CD14-positive monocyte (primary cell): ENCODE measurements around the gene SCUBE1. TPM values are rescaled to one million over a fixed set of nuclear protein-coding genes. Genes with fewer than 3 reads are reported as not detected.

Source experiments
- DNase-seq, 3 donors: peaks; one replicate each; pipeline ENCODE4 v3.0.0-alpha.2; 2011 to 2022
- H2AFZ ChIP-seq: 2 replicates; pipeline ENCODE4 v1.6.0; 2012; ENCODE audit warnings: mild to moderate bottlenecking, low read depth, low read length, inconsistent platforms; ENCODE audit not compliant: insufficient read depth, poor library complexity, severe bottlenecking
- H3K27ac ChIP-seq, 2 donors: 1 replicate in 1 of 2; 2 replicates in 1 of 2; pipeline ENCODE4 v1.5.1; 2012 to 2013; ENCODE audit warnings: low read length in 2 of 2, control low read depth in 1 of 2, inconsistent platforms in 1 of 2, low read depth in 1 of 2, mild to moderate bottlenecking in 1 of 2
- H3K27me3 ChIP-seq, 2 donors: one replicate each; pipeline versions ENCODE4 v1.6.0 to v1.6.1; 2011 to 2013; ENCODE audit warnings: low read length in 2 of 2; ENCODE audit not compliant: control insufficient read depth in 2 of 2, insufficient read depth in 2 of 2
- H3K36me3 ChIP-seq, 2 donors: replicated peaks in 1 of 2; 1 replicate in 1 of 2; 2 replicates in 1 of 2; pipeline versions ENCODE4 v1.5.1 to v1.6.1; 2012 to 2013; ENCODE audit warnings: low read length in 2 of 2, control low read depth in 1 of 2, inconsistent platforms in 1 of 2, mild to moderate bottlenecking in 1 of 2; ENCODE audit not compliant: insufficient read depth in 2 of 2, control insufficient read depth in 1 of 2
- H3K4me1 ChIP-seq, 2 donors: 1 replicate in 1 of 2; 2 replicates in 1 of 2; pipeline versions ENCODE4 v1.5.1 to v1.6.1; 2012 to 2013; ENCODE audit warnings: low read length in 2 of 2, control low read depth in 1 of 2, inconsistent platforms in 1 of 2, mild to moderate bottlenecking in 1 of 2, moderate library complexity in 1 of 2; ENCODE audit not compliant: insufficient read depth in 2 of 2, control insufficient read depth in 1 of 2
- H3K4me2 ChIP-seq: replicated peaks from 2 replicates; pipeline ENCODE3; 2012; ENCODE audit warnings: low read length, moderate library complexity, mild to moderate bottlenecking; ENCODE audit not compliant: poor library complexity, severe bottlenecking; ENCODE audit errors: extremely low read depth
- H3K4me3 ChIP-seq, 3 experiments: fragments of 200-600 bp in 1 of 3; sonication (generic) in 1 of 3; replicated peaks in 1 of 3; 1 replicate in 2 of 3; 2 replicates in 1 of 3; pipeline ENCODE4 v1.5.1; 2011 to 2013; ENCODE audit warnings: low read length in 3 of 3, mild to moderate bottlenecking in 3 of 3, control low read depth in 2 of 3, low read depth in 2 of 3, inconsistent platforms in 1 of 3, moderate library complexity in 1 of 3
- H3K79me2 ChIP-seq: 2 replicates; pipeline ENCODE4 v1.6.0; 2012; ENCODE audit warnings: mild to moderate bottlenecking, control low read depth, inconsistent platforms, low read length, moderate library complexity; ENCODE audit not compliant: insufficient read depth
- H3K9ac ChIP-seq: 2 replicates; pipeline ENCODE4 v1.6.0; 2017; ENCODE audit warnings: low read length, mild to moderate bottlenecking; ENCODE audit not compliant: insufficient read depth, poor library complexity, severe bottlenecking
- H3K9me3 ChIP-seq, 2 donors: replicated peaks in 1 of 2; 1 replicate in 1 of 2; 2 replicates in 1 of 2; pipeline versions ENCODE4 v1.5.1 to v1.6.1; 2012 to 2013; ENCODE audit warnings: low read length in 2 of 2, control low read depth in 1 of 2; ENCODE audit not compliant: control insufficient read depth in 1 of 2, insufficient read depth in 1 of 2
- H4K20me1 ChIP-seq: 2 replicates; pipeline ENCODE4 v1.6.0; 2012; ENCODE audit warnings: mild to moderate bottlenecking, low read length, control low read depth, moderate library complexity; ENCODE audit not compliant: insufficient read depth
- H3K27ac Mint-ChIP-seq, 7 donors: one replicate each; pipeline ENCODE4 v1.8.0; 2020; ENCODE audit warnings: mild to moderate bottlenecking in 7 of 7, mixed read lengths in 7 of 7, moderate library complexity in 6 of 7, inconsistent platforms in 2 of 7
- H3K27me3 Mint-ChIP-seq, 3 donors: one replicate each; pipeline ENCODE4 v1.8.0; 2021 to 2022; ENCODE audit warnings: low read depth in 3 of 3, mild to moderate bottlenecking in 3 of 3, mixed read lengths in 3 of 3, moderate library complexity in 3 of 3, inconsistent platforms in 1 of 3
- H3K36me3 Mint-ChIP-seq, 2 donors: one replicate each; pipeline ENCODE4 v1.8.0; 2020; ENCODE audit warnings: mixed read lengths in 2 of 2, inconsistent platforms in 1 of 2, mild to moderate bottlenecking in 1 of 2
- H3K4me1 Mint-ChIP-seq: one replicate; pipeline ENCODE4 v1.8.0; 2020; ENCODE audit warnings: mild to moderate bottlenecking, mixed read lengths
- H3K4me3 Mint-ChIP-seq, 2 donors: one replicate each; pipeline ENCODE4 v1.8.0; 2020; ENCODE audit warnings: mild to moderate bottlenecking in 2 of 2, mixed read lengths in 2 of 2, moderate library complexity in 1 of 2
- H3K9me3 Mint-ChIP-seq, 7 donors: one replicate each; pipeline ENCODE4 v1.8.0; 2020 to 2022; ENCODE audit warnings: mixed read lengths in 7 of 7, mild to moderate bottlenecking in 6 of 7, moderate library complexity in 6 of 7, inconsistent platforms in 2 of 7
- WGBS: methylation state at CpG from one replicate; pipeline ENCODE4 v1.1.5; 2013; ENCODE audit warnings: missing lambda C conversion rate; ENCODE audit not compliant: insufficient coverage; 5-methylcytosine and 5-hydroxymethylcytosine counted together
- intact Hi-C, 2 donors: fragments of 100-400 bp; cut with micrococcal nuclease; formaldehyde crosslinking; loops; one replicate each; pipeline versions ENCODE4 v1.15.0 to v1.15.1; 2023
- polyA plus RNA-seq, 3 donors: library from polyadenylated mRNA; depleted of rRNA in 1 of 3; unstranded in 2 of 3; stranded (reverse) in 1 of 3; fragments of 300-500 nt in 2 of 3; fragments of >200 nt in 1 of 3; fragmentation: Illumina TruSeq in 2 of 3; gene quantifications; 1 replicate in 2 of 3; 2 replicates in 1 of 3; pipeline ENCODE4 v1.2.3, GENCODE V29; 2012 to 2021
- TF ChIP-seq, protein P1 (sequence below): fragments of 200-600 bp; IDR thresholded peaks from one replicate; pipeline ENCODE4 v1.8.0; 2022; ENCODE audit warnings: antibody characterized with exemption, mild to moderate bottlenecking

The SCUBE1 gene
- polyA plus RNA-seq, 3 donors: 0.20 to 0.32 (median 0.26) TPM

DNA sequence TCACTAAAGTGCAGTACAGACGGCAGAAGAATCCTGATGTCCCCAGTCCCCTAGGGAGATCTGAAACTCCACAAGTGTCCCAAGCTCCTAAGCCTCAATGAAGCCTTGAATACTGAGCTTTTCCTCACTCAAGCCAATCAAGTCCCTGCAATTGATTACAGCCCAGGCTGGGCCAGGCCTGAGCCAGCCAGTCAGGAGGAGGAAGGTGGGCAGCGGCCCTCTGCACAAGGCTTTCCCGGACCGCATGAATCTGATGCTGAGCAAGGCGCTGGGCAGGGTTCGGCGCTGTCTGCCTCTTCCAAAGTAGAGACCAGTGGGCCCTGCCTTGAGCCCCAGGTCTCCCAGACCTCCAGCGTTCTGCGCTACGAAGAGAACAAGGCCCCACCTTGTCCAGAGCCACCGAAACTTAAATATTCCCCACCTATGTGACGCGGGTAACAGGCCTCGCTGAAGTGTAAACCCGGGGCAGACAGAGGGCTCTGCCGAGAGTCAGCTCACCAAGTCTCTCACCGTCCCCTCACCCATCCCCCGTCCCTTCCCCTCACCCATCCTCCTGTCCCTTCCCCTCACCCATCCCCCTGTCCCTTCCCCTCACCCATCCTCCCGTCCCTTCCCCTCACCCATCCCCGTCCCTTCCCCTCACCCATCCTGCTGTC is 63.2 kb downstream of the SCUBE1 start:
- H3K36me3 Mint-ChIP-seq: no peaks in the 10 kb centered on the region
- Histone ChIP-seq H3K27ac (no peak overlapping the region), H3K79me2 (no peaks in the 10 kb centered on the region), H3K9me3 (no peaks in the 10 kb centered on the region), H3K27me3 (no peaks in the 10 kb centered on the region), H3K4me1 (peaks cover 0 to 9% of the 10 kb centered on the region in 2 donors), H3K36me3 (no peaks in the 10 kb centered on the region), H4K20me1 (no peaks in the 10 kb centered on the region), H3K4me2 (no peak overlapping the region), H3K4me3 (no peak overlapping the region), H2AFZ (no peak overlapping the region), H3K9ac (no peak overlapping the region)
- WGBS: 89% methylated on average over 20 of the region's 20 CpGs
- TF ChIP-seq, protein P1, sequence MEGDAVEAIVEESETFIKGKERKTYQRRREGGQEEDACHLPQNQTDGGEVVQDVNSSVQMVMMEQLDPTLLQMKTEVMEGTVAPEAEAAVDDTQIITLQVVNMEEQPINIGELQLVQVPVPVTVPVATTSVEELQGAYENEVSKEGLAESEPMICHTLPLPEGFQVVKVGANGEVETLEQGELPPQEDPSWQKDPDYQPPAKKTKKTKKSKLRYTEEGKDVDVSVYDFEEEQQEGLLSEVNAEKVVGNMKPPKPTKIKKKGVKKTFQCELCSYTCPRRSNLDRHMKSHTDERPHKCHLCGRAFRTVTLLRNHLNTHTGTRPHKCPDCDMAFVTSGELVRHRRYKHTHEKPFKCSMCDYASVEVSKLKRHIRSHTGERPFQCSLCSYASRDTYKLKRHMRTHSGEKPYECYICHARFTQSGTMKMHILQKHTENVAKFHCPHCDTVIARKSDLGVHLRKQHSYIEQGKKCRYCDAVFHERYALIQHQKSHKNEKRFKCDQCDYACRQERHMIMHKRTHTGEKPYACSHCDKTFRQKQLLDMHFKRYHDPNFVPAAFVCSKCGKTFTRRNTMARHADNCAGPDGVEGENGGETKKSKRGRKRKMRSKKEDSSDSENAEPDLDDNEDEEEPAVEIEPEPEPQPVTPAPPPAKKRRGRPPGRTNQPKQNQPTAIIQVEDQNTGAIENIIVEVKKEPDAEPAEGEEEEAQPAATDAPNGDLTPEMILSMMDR: no peak
- intact Hi-C loops: loop anchor here (5.0 to 10.0 kb wide), 2 partner anchors 65 to 67 kb away; partner anchors contain the start of gene SCUBE1 (in 1 of the 2)
- H3K27me3 Mint-ChIP-seq: peaks cover 2 to 5% (median 5%) of the 10 kb centered on the region in 3 donors
- H3K27ac Mint-ChIP-seq: no peak overlapping the region
- no peak for DNase-seq
- no peak overlapping the region for H3K4me3 Mint-ChIP-seq
- peaks cover 8% of the 10 kb centered on the region for H3K4me1 Mint-ChIP-seq
- H3K9me3 Mint-ChIP-seq: peaks cover 0 to 1% (median 0%) of the 10 kb centered on the region in 7 donors

DNA sequence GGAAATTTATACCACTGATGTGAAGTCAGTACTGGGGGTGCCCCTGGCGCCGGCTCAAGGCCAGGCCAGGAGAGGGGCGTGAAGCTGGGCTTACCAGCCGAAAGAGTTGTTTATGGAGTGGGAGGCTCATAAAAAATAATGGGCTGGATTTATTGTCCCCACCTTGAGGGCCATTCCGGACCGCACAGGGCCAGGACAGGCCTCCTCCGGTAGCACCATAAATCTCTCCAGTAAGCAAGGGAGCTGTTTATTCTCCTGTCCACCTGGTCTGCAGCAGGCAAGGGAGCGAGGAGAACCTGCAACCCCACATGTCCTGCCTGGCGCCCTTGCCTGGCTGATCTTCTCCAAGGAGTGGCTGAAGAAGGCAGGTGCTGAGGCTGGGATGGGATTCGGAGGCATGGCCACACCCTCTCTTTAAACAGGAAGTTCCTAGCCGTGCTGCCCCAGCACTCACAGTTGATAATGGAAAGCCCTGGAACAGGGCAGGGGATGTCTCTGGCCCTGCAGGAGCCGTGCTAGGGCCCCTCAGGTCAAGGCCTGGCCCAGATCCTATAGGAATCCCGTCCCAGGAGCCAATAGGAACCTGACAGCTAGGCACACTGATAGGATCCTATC is 65.1 kb downstream of the SCUBE1 start:
- Mint-ChIP-seq H3K27me3 (peaks cover 2 to 5% (median 5%) of the 10 kb centered on the region in 3 donors), H3K9me3 (peaks cover 0 to 1% (median 0%) of the 10 kb centered on the region in 7 donors), H3K27ac (no peak overlapping the region), H3K4me1 (peaks cover 8% of the 10 kb centered on the region), H3K4me3 (no peak overlapping the region), H3K36me3 (no peaks in the 10 kb centered on the region)
- H3K27ac ChIP-seq: no peak overlapping the region
- no peaks in the 10 kb centered on the region for H3K79me2 ChIP-seq
- H2AFZ ChIP-seq: no peak overlapping the region
- H3K4me2 ChIP-seq: no peak overlapping the region
- H3K27me3 ChIP-seq: no peaks in the 10 kb centered on the region
- H3K4me3 ChIP-seq: no peak overlapping the region
- no peaks in the 10 kb centered on the region for H3K9me3 ChIP-seq
- TF ChIP-seq, protein P1: no peak
- H3K36me3 ChIP-seq: no peaks in the 10 kb centered on the region
- intact Hi-C loops: loop anchor here (5.0 to 10.0 kb wide), 2 partner anchors 67 to 69 kb away; partner anchors contain the start of gene SCUBE1 (in 1 of the 2)
- no peak for DNase-seq
- H3K9ac ChIP-seq: no peak overlapping the region
- WGBS: 49% methylated on average over 7 of the region's 13 CpGs
- H4K20me1 ChIP-seq: no peaks in the 10 kb centered on the region
- peaks cover 0 to 9% of the 10 kb centered on the region in 2 donors for H3K4me1 ChIP-seq
